Activated T-cell treated with anti-CD3 and anti-CD28 coated beads for 4 hours (primary cell): ENCODE measurements around the gene POFUT2.

Experiments used
- DNase-seq: peaks from one replicate; pipeline ENCODE4 v3.0.0-alpha.2; 2020

Gene POFUT2

GRCh38 chr21:45281411-45282282, 6.0 kb downstream of the POFUT2 start:
- DNase-seq, result no peak

DNA sequence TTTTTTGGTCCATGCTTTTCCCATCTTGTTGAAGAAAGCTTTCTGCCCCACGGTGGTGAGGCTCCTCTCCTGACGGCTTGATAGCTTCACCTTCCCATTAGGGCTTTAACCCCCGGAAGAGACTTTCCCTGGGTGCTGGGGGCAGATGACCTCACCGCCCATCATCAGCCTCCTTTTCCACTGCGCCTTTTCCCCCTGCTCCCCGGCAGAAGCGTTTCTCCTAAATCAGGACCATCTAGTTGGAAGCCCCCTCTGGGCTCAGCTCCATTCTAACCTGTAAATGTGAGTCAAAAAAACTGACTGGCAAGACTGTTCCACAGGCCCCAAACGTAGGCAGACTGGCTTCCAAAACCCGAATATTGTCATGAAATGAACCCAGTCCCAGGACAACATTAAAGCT, 6.7 kb downstream of the POFUT2 start:
- no peak for DNase-seq

- DNase-seq, result no peak
Measured at GRCh38 chr21:45280178-45280821, 7.4 kb downstream of the POFUT2 start.

GRCh38 chr21:45279446-45280177, 8.1 kb downstream of the POFUT2 start:
- no peak for DNase-seq

- no peak for DNase-seq
Measured at GRCh38 chr21:45278156-45278911, 9.4 kb downstream of the POFUT2 start.

- no peak for DNase-seq
Measured at GRCh38 chr21:45277101-45278045, 10.3 kb downstream of the POFUT2 start.

DNA sequence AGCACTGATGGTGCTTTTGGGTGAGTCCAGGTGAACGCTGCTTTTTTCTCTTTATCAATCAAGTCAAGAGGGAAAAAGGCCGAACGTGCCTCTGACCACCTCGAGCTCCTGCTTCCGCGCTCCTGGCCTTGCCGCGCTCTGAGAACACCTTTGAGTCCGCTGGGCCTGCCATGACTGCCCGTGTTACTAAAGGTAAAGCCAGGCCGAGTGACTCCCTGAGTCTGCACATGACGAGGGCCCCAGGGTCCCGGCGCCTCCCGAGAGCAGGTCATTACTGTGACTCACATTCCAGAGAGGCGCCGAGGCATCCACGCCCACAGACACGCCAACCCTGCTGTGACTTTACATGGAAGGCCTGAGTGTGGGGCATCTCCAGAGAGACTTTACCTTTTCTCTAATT, 11.1 kb downstream of the POFUT2 start:
- no peak for DNase-seq

DNA sequence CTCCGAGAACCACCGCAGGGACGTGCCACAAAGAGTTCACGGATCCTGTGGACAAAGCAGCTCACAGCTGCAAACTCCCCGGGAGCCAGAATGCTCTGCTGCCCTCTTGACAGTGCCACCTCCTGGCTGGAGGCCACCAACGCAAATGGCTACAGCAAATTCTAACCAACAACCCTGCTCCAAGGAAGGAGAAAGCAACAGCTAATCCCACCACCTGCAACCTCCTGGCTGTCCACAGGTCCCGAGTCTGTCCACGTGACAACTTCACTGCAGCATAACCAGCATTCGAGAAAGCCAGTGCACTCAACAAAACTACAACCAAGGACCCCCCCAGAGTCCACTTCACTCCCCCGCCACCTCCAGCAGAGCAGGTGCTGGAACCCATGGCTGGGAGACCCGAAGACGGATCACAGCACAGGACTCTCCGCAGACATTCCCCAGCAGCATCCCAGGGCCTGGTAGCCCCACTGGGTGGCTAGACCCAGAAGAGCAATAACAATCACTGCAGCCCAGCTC, 17.3 kb downstream of the POFUT2 start:
- DNase-seq, result no peak

DNA sequence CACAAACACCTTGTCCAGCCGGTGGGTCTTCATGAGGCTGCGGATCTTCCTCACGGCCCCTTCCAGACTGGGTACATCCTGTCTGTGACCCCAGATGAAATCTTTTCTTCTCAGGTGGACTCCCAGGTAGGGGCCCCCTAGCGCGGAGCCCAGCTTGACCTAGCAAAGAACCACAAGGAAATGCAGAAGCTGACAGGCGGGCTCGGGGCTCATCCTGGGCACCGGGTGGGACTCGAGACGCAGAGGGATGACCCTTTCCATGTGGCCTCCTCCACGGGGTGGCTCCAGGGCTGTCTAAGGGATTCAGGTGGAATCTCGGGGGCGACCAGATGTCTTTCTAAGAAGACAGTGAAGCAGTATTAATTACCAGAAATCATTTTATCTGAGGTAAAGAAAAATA, 17.8 kb downstream of the POFUT2 start:
- DNase-seq, result no peak

DNA sequence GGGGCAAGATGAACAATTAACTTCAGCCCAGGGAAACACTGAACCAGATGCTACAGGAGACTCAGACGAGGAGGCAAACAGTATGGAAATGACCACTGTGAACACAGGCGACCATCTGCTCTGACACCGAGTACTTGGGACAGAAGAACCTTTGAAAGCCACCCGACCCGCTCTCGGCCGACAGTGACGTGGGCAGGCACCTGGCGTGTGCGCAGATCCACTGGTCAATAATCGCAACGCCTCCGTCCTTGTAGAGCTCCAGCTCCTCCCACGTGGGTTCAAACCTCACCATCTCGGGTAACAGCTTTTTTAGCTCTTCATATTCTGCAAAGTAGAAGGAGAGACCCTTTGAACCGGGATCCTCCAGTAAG, 20.3 kb downstream of the POFUT2 start:
- DNase-seq, result no peak

GRCh38 chr21:45266518-45267389, 20.9 kb downstream of the POFUT2 start:
- DNase-seq, result no peak

DNA sequence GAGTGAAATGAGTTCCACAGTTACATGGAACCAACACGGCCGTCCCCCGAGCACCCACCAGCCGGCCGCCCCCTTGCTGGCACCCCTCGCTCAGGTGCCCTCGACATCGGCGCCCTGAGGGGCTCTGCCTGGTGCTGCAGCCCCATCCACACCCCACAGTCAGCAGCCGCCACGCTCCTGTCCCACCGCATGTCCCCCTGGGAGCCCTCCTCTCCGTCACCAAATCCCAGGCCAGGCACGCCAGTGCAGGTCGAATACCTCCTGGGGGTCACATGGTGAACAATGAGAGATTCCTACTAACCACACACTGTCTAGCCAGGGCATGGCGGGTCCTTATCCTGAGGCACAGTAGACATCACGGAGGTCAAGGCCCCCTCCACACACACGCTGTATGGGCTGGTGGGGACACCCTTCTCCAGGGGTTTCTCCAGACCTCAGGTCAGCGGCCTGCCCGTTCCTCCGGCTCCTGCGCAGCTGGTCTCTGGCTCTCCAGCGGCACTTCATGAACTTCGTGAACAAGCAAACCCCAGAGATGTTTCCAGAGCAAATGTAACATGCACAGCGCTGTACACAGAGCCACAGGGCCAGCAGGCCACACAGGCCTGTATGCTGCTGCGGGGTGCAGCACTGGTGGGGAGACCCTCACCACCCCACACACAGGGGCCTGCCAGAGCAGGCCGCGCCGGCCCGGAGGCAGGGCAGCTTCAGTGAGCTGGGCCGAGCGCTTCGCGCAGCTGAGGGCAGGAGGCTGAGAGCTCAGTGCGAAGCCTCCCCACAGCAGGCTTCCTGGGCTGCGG, 21.8 kb downstream of the POFUT2 start:
- no peak for DNase-seq

GRCh38 chr21:45264912-45265515, 22.7 kb downstream of the POFUT2 start:
- DNase-seq, result no peak

DNA sequence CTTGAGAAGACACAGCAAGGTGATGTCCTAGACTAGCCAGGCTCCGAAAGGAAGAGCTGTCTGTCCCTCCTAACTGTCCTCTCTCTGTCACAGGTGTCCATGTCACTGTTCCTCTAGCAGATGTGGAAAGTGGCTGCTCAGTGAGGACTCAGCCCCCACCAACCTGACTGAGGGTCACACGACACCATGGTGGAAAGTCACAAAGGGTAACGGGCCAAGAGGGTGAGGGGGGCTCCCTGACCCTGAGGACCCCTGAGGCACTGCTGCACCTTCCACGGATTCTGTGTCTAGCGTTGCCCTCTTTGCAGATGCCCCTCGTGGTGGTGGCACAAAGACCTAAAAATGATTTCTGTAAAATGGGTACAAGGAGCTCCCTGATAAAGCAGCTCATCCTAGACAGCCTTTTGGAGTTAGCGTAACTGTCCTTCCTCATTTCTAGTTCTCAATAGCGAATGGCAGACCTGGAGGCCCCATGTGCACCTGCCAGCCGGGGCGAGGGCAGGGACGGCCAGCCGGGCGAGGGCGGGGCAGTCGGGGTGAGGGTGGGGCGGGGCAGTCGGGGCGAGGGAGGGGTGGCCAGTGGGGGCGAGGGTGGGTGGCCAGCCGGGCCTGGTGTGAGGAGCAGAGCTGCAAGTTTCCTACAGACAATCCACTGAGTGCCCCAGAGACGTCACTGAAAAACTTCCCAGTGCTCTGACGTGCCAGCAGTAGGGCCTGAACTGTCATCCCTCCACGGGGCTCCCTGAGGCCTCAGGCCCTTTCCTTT, 23.4 kb downstream of the POFUT2 start:
- no peak for DNase-seq

DNA sequence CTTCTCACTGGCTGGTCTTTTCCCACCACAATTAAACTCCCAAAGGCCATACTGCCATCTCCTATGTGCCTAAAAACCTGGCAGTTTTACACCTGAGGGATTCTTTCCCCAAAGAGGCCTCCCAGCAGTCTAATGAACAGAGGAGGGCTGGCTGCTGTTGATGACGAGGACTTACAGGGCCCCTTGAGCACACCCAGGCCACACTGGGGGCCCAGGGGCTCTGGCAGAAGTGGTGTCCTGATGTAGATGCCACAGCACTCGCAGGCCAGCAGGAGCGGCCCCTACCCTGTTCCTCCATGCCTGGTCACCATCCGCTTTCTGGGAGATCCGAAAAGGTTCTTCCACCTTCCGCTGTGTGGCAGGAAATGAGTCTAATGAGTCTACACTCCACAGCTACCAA, 24.2 kb downstream of the POFUT2 start:
- DNase-seq, result no peak

GRCh38 chr21:45262616-45263015, 25.1 kb downstream of the POFUT2 start:
- DNase-seq, result no peak

- DNase-seq, result no peak
Measured at GRCh38 chr21:45262041-45262581, 25.6 kb downstream of the POFUT2 start.

DNA sequence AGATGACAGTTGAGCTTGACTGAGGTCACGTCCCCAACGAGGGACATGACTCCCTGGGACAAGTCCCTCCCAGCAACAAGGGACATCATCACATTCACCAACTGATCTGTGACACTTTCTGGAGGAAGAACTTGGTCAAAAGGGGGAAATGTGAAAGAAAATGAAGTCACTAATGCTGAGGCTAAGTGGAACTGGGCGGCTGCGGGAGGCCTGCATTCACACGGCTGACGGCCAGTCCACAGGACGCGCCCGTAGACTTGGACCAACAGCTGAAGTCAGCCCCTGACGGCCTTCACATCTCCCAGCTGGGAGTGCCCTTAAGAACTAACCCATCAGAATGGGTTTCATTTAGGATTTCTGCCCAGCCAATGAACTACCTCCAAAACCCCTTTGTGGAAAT, 26.6 kb downstream of the POFUT2 start:
- no peak for DNase-seq
